HG03095 (cell line): Measurements from ENCODE around the gene RPL14.
"Not testable (repeated sequence)": the region's sequence is repeated elsewhere in the genome, so short reads cannot be mapped to it uniquely, and the experiment has no call there.

Experiments
- ATAC-seq: cut with Tn5 transposase; IDR thresholded peaks from one replicate; pipeline ENCODE4 v1.9.1; 2021; ENCODE audit warnings: moderate library complexity; ENCODE audit not compliant: unreplicated experiment

Gene RPL14

GRCh38 chr3:40462838-40463237 is 5.7 kb downstream of the RPL14 start:
- ATAC-seq, result not testable (repeated sequence)

- no peak for ATAC-seq
Observed at GRCh38 chr3:40463579-40463978, 6.4 kb downstream of the RPL14 start.

GRCh38 chr3:40464339-40465110 is 7.4 kb downstream of the RPL14 start:
- ATAC-seq, result no peak

- no peak for ATAC-seq
Observed at GRCh38 chr3:40465111-40465407, 7.9 kb downstream of the RPL14 start.

- no peak for ATAC-seq
Observed at GRCh38 chr3:40465456-40465855, 8.3 kb downstream of the RPL14 start.

DNA sequence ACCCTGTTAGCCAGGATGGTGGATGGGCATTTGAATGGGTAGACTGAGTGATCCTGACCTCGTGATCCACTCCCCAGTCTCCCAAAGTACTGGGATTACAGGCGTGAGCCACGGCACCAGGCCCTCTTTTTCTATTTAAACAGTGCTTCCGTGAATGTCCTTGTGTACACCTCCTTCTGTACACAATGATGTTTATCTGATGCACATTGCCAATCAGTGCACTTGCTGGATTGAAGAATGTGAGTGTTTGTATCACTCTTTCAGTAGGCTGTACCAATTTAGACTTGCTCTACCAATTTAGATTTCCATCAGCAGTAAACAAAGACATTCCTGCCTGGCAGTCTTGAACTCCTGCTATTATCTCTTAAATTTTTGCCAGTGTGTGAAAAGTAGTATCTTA is 10.9 kb downstream of the RPL14 start:
- no peak for ATAC-seq

GRCh38 chr3:40470701-40471100 is 13.6 kb downstream of the RPL14 start:
- no peak for ATAC-seq

GRCh38 chr3:40476478-40477470 is 19.6 kb downstream of the RPL14 start, which contains the start of gene ZNF619:
Gene ZNF619 (plus strand): TSS chr3:40477122. CDS start chr3:40477980, 858 bp downstream.
- ATAC-seq, result peak; percentile 75

DNA sequence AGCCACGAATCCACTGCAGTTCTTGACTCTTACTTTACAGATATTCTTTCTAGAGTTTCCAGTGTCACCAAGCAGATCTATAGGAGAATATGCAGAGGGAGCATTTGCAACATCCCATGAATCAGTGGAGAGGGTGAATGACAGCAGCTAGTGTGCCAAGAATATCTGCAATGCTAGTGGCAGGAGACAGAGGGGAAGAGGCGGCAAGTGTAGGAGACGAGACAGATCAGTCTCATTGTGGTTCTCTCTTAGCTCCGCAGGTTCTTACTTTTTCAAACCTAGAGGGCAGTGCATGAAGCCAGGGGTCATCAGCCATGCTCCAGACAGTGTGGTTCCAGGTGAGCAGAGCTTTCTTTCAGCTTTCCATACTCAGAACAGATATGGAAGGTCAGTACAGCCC is 20.5 kb downstream of the RPL14 start:
- no peak for ATAC-seq

- no peak for ATAC-seq
Observed at GRCh38 chr3:40487172-40487571, 30.0 kb downstream of the RPL14 start.

- no peak for ATAC-seq
Observed at GRCh38 chr3:40490916-40491315, 33.8 kb downstream of the RPL14 start.

DNA sequence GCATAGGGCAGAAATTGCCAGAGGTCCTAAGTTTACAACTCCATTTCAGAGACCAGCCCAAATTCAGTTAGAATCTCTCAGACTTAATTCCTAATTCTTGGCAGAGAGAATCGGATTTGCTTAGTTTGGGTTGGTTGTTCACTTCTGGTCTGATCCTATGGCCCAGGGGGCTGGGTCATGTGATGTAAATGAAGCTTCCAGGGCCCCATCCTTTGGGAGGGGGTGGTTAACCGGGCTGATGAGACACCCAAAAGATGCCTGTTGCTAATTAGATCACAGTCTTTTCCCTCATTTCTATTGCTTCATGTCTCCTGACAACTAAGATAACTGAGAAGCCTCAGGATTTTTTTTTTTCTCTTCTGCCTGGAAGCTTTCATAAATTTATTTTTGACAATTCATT is 37.6 kb downstream of the RPL14 start:
- no peak for ATAC-seq

- no peak for ATAC-seq
Observed at GRCh38 chr3:40497288-40497687, 40.1 kb downstream of the RPL14 start.

DNA sequence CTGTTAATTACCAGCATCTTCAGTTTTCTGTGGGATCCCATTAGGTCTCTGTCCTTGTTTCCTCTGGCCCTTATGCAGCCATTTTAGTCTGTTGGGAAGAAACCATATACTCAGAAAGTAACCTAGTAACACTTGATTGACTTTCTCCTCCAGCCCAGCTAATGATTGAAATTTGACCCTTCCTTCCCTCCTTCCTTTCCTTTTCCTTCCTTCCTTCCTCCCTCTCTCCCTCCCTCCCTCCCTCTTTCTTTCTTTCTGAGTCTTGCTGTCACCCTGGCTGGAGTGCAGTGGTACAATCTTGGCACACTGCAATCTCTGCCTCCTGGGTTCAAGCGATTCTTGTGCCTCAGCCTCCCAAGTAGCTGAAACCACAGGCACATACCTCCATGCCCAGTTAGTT is 42.8 kb downstream of the RPL14 start:
- ATAC-seq, result no peak

DNA sequence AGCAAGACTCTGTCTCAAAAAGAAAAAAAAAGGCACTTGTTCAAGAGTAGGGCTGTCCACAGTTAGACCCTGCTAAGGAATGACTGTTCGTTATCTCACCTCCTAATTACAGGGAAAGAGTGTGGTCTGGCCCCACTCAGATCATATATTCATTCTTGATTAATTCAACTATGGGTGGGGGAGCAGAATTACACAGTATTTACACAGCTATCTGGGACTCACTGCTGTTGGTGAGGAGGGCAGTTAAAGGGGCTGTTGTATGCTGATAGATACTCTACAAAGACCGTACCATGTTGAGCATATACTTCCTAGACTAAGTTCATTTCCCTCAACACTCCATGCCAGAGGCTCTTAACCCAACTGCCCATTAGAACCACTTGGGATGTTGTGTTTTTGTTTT is 44.9 kb downstream of the RPL14 start:
- ATAC-seq, result no peak

GRCh38 chr3:40504636-40505430 is 47.7 kb downstream of the RPL14 start:
- ATAC-seq, result no peak

DNA sequence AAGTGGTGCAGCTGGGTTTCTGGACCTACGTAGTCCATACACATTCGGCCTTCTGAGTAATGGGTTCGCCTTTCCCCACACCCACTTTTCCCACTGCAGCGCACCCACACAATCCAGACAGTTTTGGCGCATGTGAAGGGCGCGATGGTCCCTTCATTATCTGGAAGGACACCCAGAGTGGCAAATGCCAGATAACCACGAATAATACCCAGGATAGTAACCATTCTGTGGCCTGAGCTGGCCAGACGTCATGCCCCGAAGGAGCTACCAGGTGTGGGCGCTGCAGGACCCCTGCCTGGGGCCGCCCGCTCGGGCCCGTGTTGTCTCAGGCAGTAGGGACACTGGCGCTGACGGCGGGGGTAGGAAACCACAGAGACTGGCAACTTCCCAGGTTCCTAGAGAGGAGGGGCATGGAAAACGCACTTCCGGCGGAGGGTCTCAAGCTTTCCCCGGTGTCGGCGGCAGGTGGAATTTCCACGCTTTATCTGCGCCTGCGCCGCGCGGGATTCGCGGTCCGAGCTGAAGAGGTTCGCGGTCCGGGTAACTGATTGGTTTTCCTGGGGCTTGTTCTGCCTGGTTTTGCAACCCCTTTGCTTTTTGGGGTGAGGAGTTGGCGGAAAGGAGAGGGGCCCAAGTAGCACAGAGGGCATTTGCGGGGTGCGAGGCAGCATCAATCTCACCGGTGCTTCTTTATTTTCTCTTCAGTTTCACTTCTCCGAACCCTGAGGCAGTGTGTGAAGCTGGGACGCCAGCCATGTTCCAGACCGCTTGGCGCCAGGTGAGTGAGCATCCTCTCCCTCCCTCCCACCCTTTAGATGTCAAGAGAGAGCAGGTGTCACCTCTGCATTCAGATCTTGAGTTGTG is 48.7 kb downstream of the RPL14 start, which contains the start of gene ZNF620:
TSS of gene ZNF620 (plus strand) at position 441 of the 864 bp plus-strand sequence. CDS start at position 755, 314 bp downstream.
- peak; percentile 64 for ATAC-seq

- no peak for ATAC-seq
Observed at GRCh38 chr3:40511031-40511718, 54.0 kb downstream of the RPL14 start.

DNA sequence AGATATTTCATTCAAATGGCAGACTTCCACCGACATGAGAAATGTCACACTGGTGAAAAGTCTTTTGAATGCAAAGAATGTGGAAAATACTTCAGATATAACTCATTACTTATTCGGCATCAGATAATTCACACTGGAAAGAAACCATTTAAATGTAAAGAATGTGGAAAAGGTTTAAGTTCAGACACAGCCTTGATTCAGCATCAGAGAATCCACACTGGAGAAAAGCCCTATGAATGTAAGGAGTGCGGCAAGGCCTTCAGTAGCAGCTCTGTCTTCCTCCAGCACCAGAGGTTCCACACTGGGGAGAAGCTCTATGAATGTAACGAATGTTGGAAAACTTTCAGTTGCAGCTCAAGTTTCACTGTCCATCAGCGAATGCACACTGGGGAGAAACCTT is 59.1 kb downstream of the RPL14 start:
- ATAC-seq, result no peak
